ENCODE data around the gene SMARCC1.

SMARCC1 gene

GRCh38 chr3:47583320-47584075 lies 198.2 kb downstream of the SMARCC1 start:
- DNase-seq, result no peak
- Histone ChIP-seq H3K9me3 (ENCODE audit: control insufficient read depth, low read length) (no peaks in the 10 kb centered on the region), H3K4me1 (ENCODE audit: control insufficient read depth, insufficient read depth, low read length, poor library complexity, severe bottlenecking) (no peaks in the 10 kb centered on the region), H3K27ac (ENCODE audit: insufficient read depth, low read length, poor library complexity, severe bottlenecking) (no peak overlapping the region), H3K36me3 (ENCODE audit: control insufficient read depth, insufficient read depth, low read length) (peaks cover 12% of the 10 kb centered on the region), H3K27me3 (replicated peaks; ENCODE audit: control insufficient read depth, insufficient read depth, low read length, poor library complexity, severe bottlenecking) (no peaks in the 10 kb centered on the region), H3K4me3 (ENCODE audit: insufficient read depth, low read depth, low read length, poor library complexity, severe bottlenecking) (no peak overlapping the region)

GRCh38 chr3:47581835-47582234 lies 199.9 kb downstream of the SMARCC1 start:
- H3K9me3 ChIP-seq (ENCODE audit: control insufficient read depth, low read length), result no peaks in the 10 kb centered on the region
- H3K27ac ChIP-seq (ENCODE audit: insufficient read depth, low read length, poor library complexity, severe bottlenecking), result no peak overlapping the region
- DNase-seq, result no peak
- no peaks in the 10 kb centered on the region for H3K36me3 ChIP-seq (ENCODE audit: control insufficient read depth, insufficient read depth, low read length)
- no peak overlapping the region for H3K4me3 ChIP-seq (ENCODE audit: insufficient read depth, low read depth, low read length, poor library complexity, severe bottlenecking)
- no peaks in the 10 kb centered on the region for H3K27me3 ChIP-seq (replicated peaks; ENCODE audit: control insufficient read depth, insufficient read depth, low read length, poor library complexity, severe bottlenecking)
- H3K4me1 ChIP-seq (ENCODE audit: control insufficient read depth, insufficient read depth, low read length, poor library complexity, severe bottlenecking), result peaks cover 6% of the 10 kb centered on the region

GRCh38 chr3:47581422-47581821 lies 200.3 kb downstream of the SMARCC1 start:
- Histone ChIP-seq H3K4me3 (ENCODE audit: insufficient read depth, low read depth, low read length, poor library complexity, severe bottlenecking) (no peak overlapping the region), H3K27me3 (replicated peaks; ENCODE audit: control insufficient read depth, insufficient read depth, low read length, poor library complexity, severe bottlenecking) (no peaks in the 10 kb centered on the region), H3K9me3 (ENCODE audit: control insufficient read depth, low read length) (no peaks in the 10 kb centered on the region), H3K36me3 (ENCODE audit: control insufficient read depth, insufficient read depth, low read length) (no peaks in the 10 kb centered on the region), H3K4me1 (ENCODE audit: control insufficient read depth, insufficient read depth, low read length, poor library complexity, severe bottlenecking) (peaks cover 6% of the 10 kb centered on the region), H3K27ac (ENCODE audit: insufficient read depth, low read length, poor library complexity, severe bottlenecking) (no peak overlapping the region)
- DNase-seq, result no peak

GRCh38 chr3:47580481-47580880 lies 201.2 kb downstream of the SMARCC1 start:
- Histone ChIP-seq H3K27me3 (replicated peaks; ENCODE audit: control insufficient read depth, insufficient read depth, low read length, poor library complexity, severe bottlenecking) (no peaks in the 10 kb centered on the region), H3K27ac (ENCODE audit: insufficient read depth, low read length, poor library complexity, severe bottlenecking) (no peak overlapping the region), H3K9me3 (ENCODE audit: control insufficient read depth, low read length) (no peaks in the 10 kb centered on the region), H3K36me3 (ENCODE audit: control insufficient read depth, insufficient read depth, low read length) (no peaks in the 10 kb centered on the region), H3K4me3 (ENCODE audit: insufficient read depth, low read depth, low read length, poor library complexity, severe bottlenecking) (no peak overlapping the region), H3K4me1 (ENCODE audit: control insufficient read depth, insufficient read depth, low read length, poor library complexity, severe bottlenecking) (peaks cover 6% of the 10 kb centered on the region)
- no peak for DNase-seq

- H3K4me3 ChIP-seq (ENCODE audit: insufficient read depth, low read depth, low read length, poor library complexity, severe bottlenecking), result no peak overlapping the region
- peaks cover 6% of the 10 kb centered on the region for H3K4me1 ChIP-seq (ENCODE audit: control insufficient read depth, insufficient read depth, low read length, poor library complexity, severe bottlenecking)
- no peak for DNase-seq
- H3K9me3 ChIP-seq (ENCODE audit: control insufficient read depth, low read length), result no peaks in the 10 kb centered on the region
- H3K36me3 ChIP-seq (ENCODE audit: control insufficient read depth, insufficient read depth, low read length), result no peaks in the 10 kb centered on the region
- H3K27ac ChIP-seq (ENCODE audit: insufficient read depth, low read length, poor library complexity, severe bottlenecking), result no peak overlapping the region
- no peaks in the 10 kb centered on the region for H3K27me3 ChIP-seq (replicated peaks; ENCODE audit: control insufficient read depth, insufficient read depth, low read length, poor library complexity, severe bottlenecking)
Measured at GRCh38 chr3:47579875-47580274, 201.8 kb downstream of the SMARCC1 start.

GRCh38 chr3:47578691-47579632 lies 202.7 kb downstream of the SMARCC1 start, which contains the start of gene CSPG5:
TSS of gene CSPG5 (minus strand) at chr3:47578865. CDS start at chr3:47578693, 172 bp downstream.
- H3K9me3 ChIP-seq (ENCODE audit: control insufficient read depth, low read length), result no peaks in the 10 kb centered on the region
- peak; percentile 2 to 12 (median 6) for DNase-seq
- H3K27me3 ChIP-seq (replicated peaks; ENCODE audit: control insufficient read depth, insufficient read depth, low read length, poor library complexity, severe bottlenecking), result no peaks in the 10 kb centered on the region
- H3K4me1 ChIP-seq (ENCODE audit: control insufficient read depth, insufficient read depth, low read length, poor library complexity, severe bottlenecking), result peaks cover 6% of the 10 kb centered on the region
- no peak within 1 kb of the TSS for H3K27ac ChIP-seq (ENCODE audit: insufficient read depth, low read length, poor library complexity, severe bottlenecking)
- H3K36me3 ChIP-seq (ENCODE audit: control insufficient read depth, insufficient read depth, low read length), result no peaks in the 10 kb centered on the region
- H3K4me3 ChIP-seq (ENCODE audit: insufficient read depth, low read depth, low read length, poor library complexity, severe bottlenecking), result peak within 1 kb of the TSS; percentile 63

- DNase-seq, result peak; percentile 17 to 38 (median 34)
Measured at GRCh38 chr3:47578119-47578632, 203.5 kb downstream of the SMARCC1 start.

GRCh38 chr3:47577583-47578118 lies 204.0 kb downstream of the SMARCC1 start:
- Histone ChIP-seq H3K4me3 (ENCODE audit: insufficient read depth, low read depth, low read length, poor library complexity, severe bottlenecking) (peak overlapping the region; percentile 63), H3K27me3 (replicated peaks; ENCODE audit: control insufficient read depth, insufficient read depth, low read length, poor library complexity, severe bottlenecking) (no peaks in the 10 kb centered on the region), H3K27ac (ENCODE audit: insufficient read depth, low read length, poor library complexity, severe bottlenecking) (no peak overlapping the region), H3K36me3 (ENCODE audit: control insufficient read depth, insufficient read depth, low read length) (no peaks in the 10 kb centered on the region), H3K9me3 (ENCODE audit: control insufficient read depth, low read length) (no peaks in the 10 kb centered on the region), H3K4me1 (ENCODE audit: control insufficient read depth, insufficient read depth, low read length, poor library complexity, severe bottlenecking) (peaks cover 6% of the 10 kb centered on the region)
- DNase-seq, result peak in 1 of 3 donors; percentile 6

More at GRCh38 chr3:47578119-47578632, 203.5 kb downstream of the SMARCC1 start:
- no peaks in the 10 kb centered on the region for H3K9me3 ChIP-seq (ENCODE audit: control insufficient read depth, low read length)
- H3K4me1 ChIP-seq (ENCODE audit: control insufficient read depth, insufficient read depth, low read length, poor library complexity, severe bottlenecking), result peaks cover 6% of the 10 kb centered on the region
- H3K36me3 ChIP-seq (ENCODE audit: control insufficient read depth, insufficient read depth, low read length), result no peaks in the 10 kb centered on the region
- H3K27me3 ChIP-seq (replicated peaks; ENCODE audit: control insufficient read depth, insufficient read depth, low read length, poor library complexity, severe bottlenecking), result no peaks in the 10 kb centered on the region
- H3K4me3 ChIP-seq (ENCODE audit: insufficient read depth, low read depth, low read length, poor library complexity, severe bottlenecking), result peak overlapping the region; percentile 63
- no peak overlapping the region for H3K27ac ChIP-seq (ENCODE audit: insufficient read depth, low read length, poor library complexity, severe bottlenecking)

GRCh38 chr3:47573190-47574172 lies 208.2 kb downstream of the SMARCC1 start:
- H3K27ac ChIP-seq (ENCODE audit: insufficient read depth, low read length, poor library complexity, severe bottlenecking), result no peak overlapping the region

More at GRCh38 chr3:47573190-47574172, 208.2 kb downstream of the SMARCC1 start:
- H3K27me3 ChIP-seq (replicated peaks; ENCODE audit: control insufficient read depth, insufficient read depth, low read length, poor library complexity, severe bottlenecking), result no peaks in the 10 kb centered on the region
- H3K9me3 ChIP-seq (ENCODE audit: control insufficient read depth, low read length), result no peaks in the 10 kb centered on the region
- peaks cover 6% of the 10 kb centered on the region for H3K4me1 ChIP-seq (ENCODE audit: control insufficient read depth, insufficient read depth, low read length, poor library complexity, severe bottlenecking)
- H3K4me3 ChIP-seq (ENCODE audit: insufficient read depth, low read depth, low read length, poor library complexity, severe bottlenecking), result no peak overlapping the region
- H3K36me3 ChIP-seq (ENCODE audit: control insufficient read depth, insufficient read depth, low read length), result no peaks in the 10 kb centered on the region
- no peak for DNase-seq
